Measurements from ENCODE around the gene C3orf20. TPM values are rescaled to one million over a fixed set of nuclear protein-coding genes. Genes with fewer than 3 reads are reported as not detected.

The C3orf20 gene
- total RNA-seq, 4 donors from 2014 or later: not detected

DNA sequence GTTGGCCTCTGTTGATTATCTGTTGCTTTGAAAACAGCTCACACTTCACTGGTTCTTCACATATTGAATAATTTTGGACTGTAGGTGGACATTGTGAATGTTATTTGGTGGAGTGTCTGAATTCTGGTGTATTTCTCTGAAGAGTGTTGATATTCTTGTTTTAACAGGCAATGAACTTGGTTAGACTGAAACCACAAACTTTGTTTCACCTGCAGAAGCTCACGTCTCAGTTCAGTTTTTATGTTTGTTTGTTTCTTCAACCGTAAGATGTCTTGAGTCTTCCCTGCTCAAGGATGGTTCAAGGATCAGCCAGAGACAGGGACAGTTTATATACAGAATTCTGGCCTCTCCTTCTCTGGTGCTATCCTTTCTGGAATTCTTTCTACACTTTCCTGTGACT, 43.6 kb downstream of the C3orf20 start:
- H3K9me3 ChIP-seq: peaks cover 0 to 3% (median 0%) of the 10 kb centered on the region in 3 donors
- intact Hi-C loops (cut with DNase I): no loop called here
- H3K4me1 ChIP-seq: no peaks in the 10 kb centered on the region
- WGBS, 2 donors: 81 to 84% methylated on average over 2 of the region's 2 CpGs
- DNase-seq: no peak
- no peaks in the 10 kb centered on the region for H3K27me3 ChIP-seq
- no peaks in the 10 kb centered on the region for H3K36me3 ChIP-seq
- no peak overlapping the region for H3K4me3 ChIP-seq
- no peak overlapping the region for H3K27ac ChIP-seq
- no peak for TF ChIP-seq POLR2A (IDR thresholded peaks at IDR 0.05)
- TF ChIP-seq, protein P1, sequence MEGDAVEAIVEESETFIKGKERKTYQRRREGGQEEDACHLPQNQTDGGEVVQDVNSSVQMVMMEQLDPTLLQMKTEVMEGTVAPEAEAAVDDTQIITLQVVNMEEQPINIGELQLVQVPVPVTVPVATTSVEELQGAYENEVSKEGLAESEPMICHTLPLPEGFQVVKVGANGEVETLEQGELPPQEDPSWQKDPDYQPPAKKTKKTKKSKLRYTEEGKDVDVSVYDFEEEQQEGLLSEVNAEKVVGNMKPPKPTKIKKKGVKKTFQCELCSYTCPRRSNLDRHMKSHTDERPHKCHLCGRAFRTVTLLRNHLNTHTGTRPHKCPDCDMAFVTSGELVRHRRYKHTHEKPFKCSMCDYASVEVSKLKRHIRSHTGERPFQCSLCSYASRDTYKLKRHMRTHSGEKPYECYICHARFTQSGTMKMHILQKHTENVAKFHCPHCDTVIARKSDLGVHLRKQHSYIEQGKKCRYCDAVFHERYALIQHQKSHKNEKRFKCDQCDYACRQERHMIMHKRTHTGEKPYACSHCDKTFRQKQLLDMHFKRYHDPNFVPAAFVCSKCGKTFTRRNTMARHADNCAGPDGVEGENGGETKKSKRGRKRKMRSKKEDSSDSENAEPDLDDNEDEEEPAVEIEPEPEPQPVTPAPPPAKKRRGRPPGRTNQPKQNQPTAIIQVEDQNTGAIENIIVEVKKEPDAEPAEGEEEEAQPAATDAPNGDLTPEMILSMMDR (IDR thresholded peaks at IDR 0.05): no peak

DNA sequence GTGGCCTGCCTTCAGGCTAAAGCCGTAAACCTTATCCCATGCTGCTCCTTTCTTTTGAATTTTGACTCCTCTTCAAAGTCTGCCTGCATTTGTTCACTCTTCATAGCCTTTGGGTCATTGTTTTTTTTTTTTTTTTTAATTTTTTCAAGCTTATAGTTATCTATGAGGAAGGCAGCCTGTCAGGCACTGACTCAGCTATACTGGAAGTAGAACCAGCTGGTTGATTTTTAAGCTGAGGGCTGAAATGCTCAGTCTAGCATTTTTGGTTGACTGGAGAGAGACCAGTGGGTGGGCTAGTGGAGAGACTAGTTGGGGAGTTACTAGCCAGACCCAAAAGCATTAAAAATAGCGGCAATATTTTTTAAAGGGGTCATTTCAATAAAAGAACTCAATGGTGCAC, 44.1 kb downstream of the C3orf20 start:
- no peaks in the 10 kb centered on the region for H3K27me3 ChIP-seq
- H3K27ac ChIP-seq: no peak overlapping the region
- no peaks in the 10 kb centered on the region for H3K4me1 ChIP-seq
- no peak overlapping the region for H3K4me3 ChIP-seq
- no peaks in the 10 kb centered on the region for H3K36me3 ChIP-seq
- intact Hi-C loops (cut with DNase I): no loop called here
- no peaks in the 10 kb centered on the region for H3K9me3 ChIP-seq
- no peak for TF ChIP-seq POLR2A (IDR thresholded peaks at IDR 0.05)
- TF ChIP-seq, protein P1 (IDR thresholded peaks at IDR 0.05): no peak
- no peak for DNase-seq
- WGBS, 2 donors: 80 to 81% methylated on average over 2 of the region's 2 CpGs

DNA sequence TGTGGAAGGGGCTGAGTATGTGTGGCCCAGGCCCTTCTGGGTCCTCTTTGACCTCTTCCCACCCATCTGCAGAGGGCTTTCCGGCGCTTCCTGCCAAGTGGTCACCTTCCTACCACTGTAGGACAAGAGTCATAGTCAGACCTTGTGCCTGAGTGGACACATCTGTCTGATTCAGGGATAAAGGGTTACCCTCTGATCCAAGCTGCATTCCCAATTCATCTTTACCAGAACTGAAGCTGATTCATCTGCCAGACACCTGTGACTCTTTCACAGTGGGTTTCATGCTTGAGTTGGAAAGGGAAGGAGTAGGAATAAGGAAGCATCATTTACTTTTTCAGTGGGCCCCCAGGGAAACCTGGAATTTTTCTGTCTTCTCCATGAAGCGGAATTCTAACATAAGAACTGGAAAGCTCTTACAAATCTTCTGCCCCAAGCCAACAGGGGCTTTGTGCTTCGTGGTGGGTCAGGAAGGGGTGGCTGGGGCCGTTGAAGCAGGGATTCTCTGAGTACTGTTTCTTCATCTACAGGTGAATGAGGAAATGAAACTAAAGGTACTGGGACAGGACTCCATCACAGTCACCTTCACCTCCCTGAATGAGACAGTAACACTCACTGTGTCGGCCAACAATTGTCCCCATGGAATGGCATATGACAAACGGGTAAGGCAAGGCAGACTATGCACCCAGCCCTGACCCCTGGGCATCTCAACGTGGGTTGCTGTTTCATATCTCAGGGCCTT, 46.4 kb downstream of the C3orf20 start:
- whole genome bisulfite sequencing, 2 donors: 65 to 81% methylated on average over 6 to 8 of the region's 8 CpGs
- H3K27me3 ChIP-seq: no peaks in the 10 kb centered on the region
- intact Hi-C loops (cut with DNase I): no loop called here

DNA sequence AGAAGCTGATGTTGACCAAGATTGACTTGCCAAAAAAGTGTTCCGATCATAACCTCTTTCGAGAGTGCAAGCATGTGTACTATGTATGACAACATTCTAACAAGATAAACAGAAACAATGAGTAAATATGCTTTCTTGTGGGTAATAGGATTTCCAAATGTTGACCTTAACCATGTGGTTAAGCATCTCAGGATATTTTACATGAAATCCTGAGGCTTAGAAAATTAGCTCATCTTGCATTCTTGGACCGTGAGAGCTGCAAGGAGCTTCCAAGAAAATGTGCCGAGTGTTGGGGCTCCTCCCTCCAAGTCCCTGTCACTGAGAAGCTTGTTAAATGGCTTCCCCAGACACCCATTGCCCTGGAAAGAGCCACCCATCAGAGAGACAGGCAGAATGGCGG, 50.1 kb downstream of the C3orf20 start:
- no peaks in the 10 kb centered on the region for H3K9me3 ChIP-seq
- peaks cover 0 to 18% (median 5%) of the 10 kb centered on the region in 3 donors for H3K4me1 ChIP-seq
- intact Hi-C loops (cut with DNase I): no loop called here
- no peak for TF ChIP-seq POLR2A (IDR thresholded peaks at IDR 0.05)
- TF ChIP-seq, protein P1 (IDR thresholded peaks at IDR 0.05): no peak
- 60 to 63% methylated on average over 4 to 5 of the region's 5 CpGs for WGBS, 2 donors
- H3K4me3 ChIP-seq: no peak overlapping the region
- H3K27me3 ChIP-seq: no peaks in the 10 kb centered on the region
- no peaks in the 10 kb centered on the region for H3K36me3 ChIP-seq
- H3K27ac ChIP-seq: peak overlapping the region in 3 of 4 donors; percentile 35 to 83 (median 78)
- DNase-seq: no peak

More for the DNA sequence above, 46.4 kb downstream of the C3orf20 start:
- Histone ChIP-seq H3K36me3 (no peaks in the 10 kb centered on the region), H3K27ac (no peak overlapping the region), H3K4me3 (no peak overlapping the region), H3K4me1 (peaks cover 0 to 8% (median 5%) of the 10 kb centered on the region in 3 donors), H3K9me3 (no peaks in the 10 kb centered on the region)
- TF ChIP-seq, protein P1 (IDR thresholded peaks at IDR 0.05): no peak
- TF ChIP-seq POLR2A (IDR thresholded peaks at IDR 0.05): no peak
- no peak for DNase-seq

DNA sequence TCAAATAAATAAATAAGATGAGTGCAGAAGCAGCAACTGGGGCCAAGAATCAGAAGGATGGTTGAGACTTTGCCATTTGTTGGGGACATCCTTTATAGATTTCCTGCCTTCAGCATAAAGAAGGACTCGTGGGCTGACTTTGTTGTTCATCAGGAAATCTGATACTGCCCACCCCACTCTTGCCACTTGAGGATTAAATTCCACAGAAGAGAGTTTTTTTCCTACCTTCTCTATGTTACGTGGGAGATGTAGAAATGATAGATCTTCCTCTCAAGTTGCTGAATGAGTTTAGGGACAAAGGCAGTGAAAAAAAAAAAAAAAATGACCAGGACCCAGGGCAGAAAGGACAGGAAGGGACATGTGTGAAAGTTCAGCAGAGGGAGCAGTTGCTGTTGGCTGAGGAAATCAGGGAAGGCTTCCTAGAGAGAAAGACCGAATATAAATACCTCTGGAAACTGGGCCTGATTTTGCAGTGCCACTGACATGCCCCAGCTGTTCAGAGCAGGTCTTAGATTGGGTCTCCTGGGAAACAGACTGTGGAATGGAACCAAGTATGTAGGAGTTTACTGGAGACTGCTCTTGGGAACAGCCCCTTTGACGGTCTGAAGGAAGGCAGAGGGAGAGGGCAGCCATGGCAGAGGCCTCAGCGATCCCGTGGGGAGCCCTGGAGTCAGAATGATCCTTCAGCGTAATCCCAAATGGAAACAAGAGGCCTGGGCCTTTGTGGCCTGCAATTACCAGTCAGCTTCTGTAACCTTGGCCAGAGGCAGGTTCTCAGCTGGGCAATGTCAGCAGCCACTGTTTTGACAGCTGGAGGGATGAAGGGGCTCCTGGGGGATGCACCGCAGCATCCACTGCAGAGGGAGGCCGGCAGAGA, 50.9 kb downstream of the C3orf20 start:
- peaks cover 0 to 18% (median 5%) of the 10 kb centered on the region in 3 donors for H3K4me1 ChIP-seq
- TF ChIP-seq POLR2A (IDR thresholded peaks at IDR 0.05): no peak
- TF ChIP-seq, protein P1 (IDR thresholded peaks at IDR 0.05): no peak
- H3K27me3 ChIP-seq: no peaks in the 10 kb centered on the region
- WGBS, 2 donors: 28 to 43% methylated on average over 5 to 6 of the region's 9 CpGs
- no peaks in the 10 kb centered on the region for H3K36me3 ChIP-seq
- intact Hi-C loops (cut with DNase I): no loop called here
- H3K4me3 ChIP-seq: no peak overlapping the region
- H3K27ac ChIP-seq: peak overlapping the region; percentile 19 to 83 (median 56)
- DNase-seq: no peak
- no peaks in the 10 kb centered on the region for H3K9me3 ChIP-seq

Measured in esophagus squamous epithelium (tissue), 5 donors.